Measurements from ENCODE around the gene GTF3C5.

GRCh38 chr9:133005957-133006356 lies 24.8 kb upstream of the GTF3C5 start:
- no peak for TF ChIP-seq POLR2AphosphoS5 (IDR thresholded peaks at IDR 0.05)
- TF ChIP-seq, protein P1, sequence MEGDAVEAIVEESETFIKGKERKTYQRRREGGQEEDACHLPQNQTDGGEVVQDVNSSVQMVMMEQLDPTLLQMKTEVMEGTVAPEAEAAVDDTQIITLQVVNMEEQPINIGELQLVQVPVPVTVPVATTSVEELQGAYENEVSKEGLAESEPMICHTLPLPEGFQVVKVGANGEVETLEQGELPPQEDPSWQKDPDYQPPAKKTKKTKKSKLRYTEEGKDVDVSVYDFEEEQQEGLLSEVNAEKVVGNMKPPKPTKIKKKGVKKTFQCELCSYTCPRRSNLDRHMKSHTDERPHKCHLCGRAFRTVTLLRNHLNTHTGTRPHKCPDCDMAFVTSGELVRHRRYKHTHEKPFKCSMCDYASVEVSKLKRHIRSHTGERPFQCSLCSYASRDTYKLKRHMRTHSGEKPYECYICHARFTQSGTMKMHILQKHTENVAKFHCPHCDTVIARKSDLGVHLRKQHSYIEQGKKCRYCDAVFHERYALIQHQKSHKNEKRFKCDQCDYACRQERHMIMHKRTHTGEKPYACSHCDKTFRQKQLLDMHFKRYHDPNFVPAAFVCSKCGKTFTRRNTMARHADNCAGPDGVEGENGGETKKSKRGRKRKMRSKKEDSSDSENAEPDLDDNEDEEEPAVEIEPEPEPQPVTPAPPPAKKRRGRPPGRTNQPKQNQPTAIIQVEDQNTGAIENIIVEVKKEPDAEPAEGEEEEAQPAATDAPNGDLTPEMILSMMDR (IDR thresholded peaks at IDR 0.05) = no peak
